Neural cell (in vitro differentiated cells): Measurements from ENCODE around the gene GUCA2A. TPM values are rescaled to one million over a fixed set of nuclear protein-coding genes. Genes with fewer than 3 reads are reported as not detected.

Source experiments
- H2AFZ ChIP-seq: fragments of 200-600, 300-800 bp; sonication (generic), shearing (Covaris generic); 2 replicates; pipeline ENCODE4 v1.6.0; 2014; ENCODE audit warnings: low read depth, mild to moderate bottlenecking, antibody characterized with exemption, low read length, moderate library complexity
- H3F3A ChIP-seq: fragments of 200-600 bp; shearing (Covaris generic); 2 replicates; pipeline ENCODE4 v1.6.1; 2016; ENCODE audit warnings: mild to moderate bottlenecking, moderate library complexity, mixed read lengths, antibody characterized with exemption, low read length; ENCODE audit not compliant: insufficient read depth, poor library complexity, severe bottlenecking
- H3K27ac ChIP-seq: fragments of 200-600, 300-800 bp; sonication (generic), shearing (Covaris generic); 2 replicates; pipeline ENCODE4 v1.5.1; 2014; ENCODE audit warnings: mild to moderate bottlenecking, low read length, moderate library complexity
- H3K27me3 ChIP-seq: fragments of 300-800, 200-600 bp; sonication (generic), shearing (Covaris generic); 2 replicates; pipeline ENCODE4 v1.6.0; 2014; ENCODE audit warnings: mild to moderate bottlenecking, low read depth, low read length, moderate library complexity; ENCODE audit not compliant: insufficient read depth
- H3K36me3 ChIP-seq: fragments of 300-800, 200-600 bp; sonication (generic), shearing (Covaris generic); 2 replicates; pipeline ENCODE4 v1.5.1; 2014; ENCODE audit warnings: mild to moderate bottlenecking, antibody characterized with exemption, low read length, moderate library complexity; ENCODE audit not compliant: insufficient read depth
- H3K4me2 ChIP-seq: fragments of 300-800, 200-600 bp; sonication (generic), shearing (Covaris generic); 2 replicates; pipeline ENCODE4 v1.6.0; 2014; ENCODE audit warnings: mild to moderate bottlenecking, low read length
- H3K4me3 ChIP-seq: fragments of 300-800, 200-600 bp; sonication (generic), shearing (Covaris generic); 2 replicates; pipeline ENCODE4 v1.5.1; 2014; ENCODE audit warnings: mild to moderate bottlenecking, low read length, moderate library complexity
- H3K79me2 ChIP-seq: fragments of 200-600 bp; shearing (Covaris generic); replicated peaks from 2 replicates; pipeline ENCODE4 v1.6.0; 2014; ENCODE audit warnings: mild to moderate bottlenecking, low read length, moderate library complexity; ENCODE audit not compliant: insufficient read depth
- H3K9ac ChIP-seq: fragments of 300-800, 200-600 bp; sonication (generic), shearing (Covaris generic); 2 replicates; pipeline ENCODE4 v1.6.1; 2016; ENCODE audit warnings: mild to moderate bottlenecking, low read length, mixed read lengths
- H3K9me2 ChIP-seq: fragments of 200-600 bp; shearing (Covaris generic); 2 replicates; pipeline ENCODE4 v1.6.1; 2016; ENCODE audit warnings: mild to moderate bottlenecking, low read length, mixed read lengths; ENCODE audit not compliant: insufficient read depth
- H3K9me3 ChIP-seq: fragments of 200-600, 300-800 bp; sonication (generic), shearing (Covaris generic); 2 replicates; pipeline ENCODE4 v1.6.1; 2016; ENCODE audit warnings: mild to moderate bottlenecking, mixed run types, low read length, moderate library complexity, mixed read lengths
- H4K20me1 ChIP-seq: fragments of 200-600 bp; shearing (Covaris generic); 2 replicates; pipeline ENCODE4 v1.6.1; 2016; ENCODE audit warnings: mild to moderate bottlenecking, mixed run types; ENCODE audit not compliant: insufficient read depth
- CTCF ChIP-seq: fragments of 450-650 bp; IDR thresholded peaks from 2 replicates; pipeline ENCODE4 v1.5.1; 2014; ENCODE audit warnings: antibody characterized with exemption, mild to moderate bottlenecking, moderate library complexity; ENCODE audit not compliant: poor library complexity, severe bottlenecking
- EP300 ChIP-seq: fragments of 450-650 bp; conservative IDR thresholded peaks from 2 replicates; pipeline ENCODE4 v1.6.1; 2014; ENCODE audit warnings: antibody characterized with exemption, mild to moderate bottlenecking, moderate library complexity; ENCODE audit not compliant: poor library complexity, severe bottlenecking
- EZH2 ChIP-seq: fragments of 200-600, 300-800 bp; shearing (Covaris generic), sonication (generic); IDR thresholded peaks from 2 replicates; pipeline ENCODE4 v1.6.1; 2014; ENCODE audit warnings: antibody characterized with exemption, low read length, borderline replicate concordance, mild to moderate bottlenecking; ENCODE audit not compliant: insufficient read depth, poor library complexity, severe bottlenecking
- MXI1 ChIP-seq: fragments of 450-650 bp; conservative IDR thresholded peaks from 2 replicates; pipeline ENCODE4 v1.6.1; 2014; ENCODE audit warnings: antibody characterized with exemption, mild to moderate bottlenecking; ENCODE audit not compliant: poor library complexity, severe bottlenecking
- POLR2AphosphoS5 ChIP-seq: IDR thresholded peaks from 2 replicates; pipeline ENCODE4 v1.6.1; 2012
- RAD21 ChIP-seq: fragments of 450-650 bp; conservative IDR thresholded peaks from 2 replicates; pipeline ENCODE4 v1.6.1; 2014; ENCODE audit warnings: antibody characterized with exemption, mild to moderate bottlenecking, moderate library complexity
- REST ChIP-seq: IDR thresholded peaks from 2 replicates; pipeline ENCODE4 v1.6.1; 2012; ENCODE audit warnings: borderline replicate concordance
- SMC3 ChIP-seq: fragments of 450-650 bp; conservative IDR thresholded peaks from 2 replicates; pipeline ENCODE4 v1.6.1; 2014; ENCODE audit warnings: antibody characterized with exemption, mild to moderate bottlenecking, moderate library complexity; ENCODE audit not compliant: poor library complexity
- TAF1 ChIP-seq: IDR thresholded peaks from 2 replicates; pipeline ENCODE4 v1.6.1; 2012; ENCODE audit warnings: low read depth
- polyA plus RNA-seq: library from polyadenylated mRNA; depleted of rRNA; stranded (reverse); fragments of >200 nt; gene quantifications from 2 replicates; pipeline ENCODE4 v1.2.3, GENCODE V29; 2014

The GUCA2A gene
- polyA plus RNA-seq, 1 donor from 2014 or later: not detected

GRCh38 chr1:42146626-42147320, 17.8 kb downstream of the GUCA2A start:
- Histone ChIP-seq H3K27ac (no peak overlapping the region), H3F3A (no peaks in the 10 kb centered on the region), H3K9ac (no peak overlapping the region), H3K27me3 (no peaks in the 10 kb centered on the region), H3K9me3 (no peaks in the 10 kb centered on the region), H4K20me1 (no peaks in the 10 kb centered on the region), H3K79me2 (no peaks in the 10 kb centered on the region), H2AFZ (no peak overlapping the region), H3K9me2 (no peaks in the 10 kb centered on the region), H3K4me3 (no peak overlapping the region), H3K36me3 (no peaks in the 10 kb centered on the region), H3K4me2 (no peak overlapping the region)
- TF ChIP-seq REST: no peak
- peak; percentile 85 for TF ChIP-seq SMC3
- peak; percentile 83 for TF ChIP-seq RAD21
- TF ChIP-seq CTCF: peak; percentile 76
- TF ChIP-seq EZH2: no peak
- TF ChIP-seq TAF1: no peak

GRCh38 chr1:42145764-42146625, 18.6 kb downstream of the GUCA2A start:
- Histone ChIP-seq H3K9me2 (no peaks in the 10 kb centered on the region), H2AFZ (no peak overlapping the region), H4K20me1 (no peaks in the 10 kb centered on the region), H3K9ac (no peak overlapping the region), H3F3A (no peaks in the 10 kb centered on the region), H3K79me2 (no peaks in the 10 kb centered on the region), H3K36me3 (no peaks in the 10 kb centered on the region), H3K4me2 (no peak overlapping the region), H3K27ac (no peak overlapping the region), H3K9me3 (no peaks in the 10 kb centered on the region), H3K4me3 (no peak overlapping the region), H3K27me3 (no peaks in the 10 kb centered on the region)
- TF ChIP-seq EZH2 (no peak), MXI1 (no peak), CTCF (no peak), REST (no peak), TAF1 (no peak), RAD21 (no peak), POLR2AphosphoS5 (no peak), SMC3 (no peak), EP300 (no peak)
